ENCODE measurements around the gene SLC19A1.

Gene SLC19A1

DNA sequence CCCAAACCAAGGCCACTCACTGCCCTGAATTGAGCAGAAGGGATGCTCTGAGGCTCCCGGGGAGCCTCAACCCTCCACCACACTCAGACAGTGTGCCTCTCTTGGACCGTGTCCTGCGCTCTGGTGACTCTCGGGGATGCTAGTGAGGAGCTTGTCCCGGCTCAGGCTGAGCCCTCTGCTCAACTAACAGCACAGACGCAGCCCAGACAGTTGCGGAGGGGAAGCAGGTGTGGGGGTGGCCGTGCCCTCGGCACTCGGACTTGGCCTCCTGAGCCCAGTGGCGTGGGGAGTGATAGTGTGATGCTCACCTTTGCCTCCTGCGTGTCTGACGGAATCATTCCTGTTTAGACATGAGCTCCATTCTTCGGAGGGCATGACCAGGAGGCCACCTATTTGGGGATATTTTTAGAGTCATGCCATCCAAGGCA lies 15.4 kb upstream of the SLC19A1 start:
- DNase-seq: no peak

DNA sequence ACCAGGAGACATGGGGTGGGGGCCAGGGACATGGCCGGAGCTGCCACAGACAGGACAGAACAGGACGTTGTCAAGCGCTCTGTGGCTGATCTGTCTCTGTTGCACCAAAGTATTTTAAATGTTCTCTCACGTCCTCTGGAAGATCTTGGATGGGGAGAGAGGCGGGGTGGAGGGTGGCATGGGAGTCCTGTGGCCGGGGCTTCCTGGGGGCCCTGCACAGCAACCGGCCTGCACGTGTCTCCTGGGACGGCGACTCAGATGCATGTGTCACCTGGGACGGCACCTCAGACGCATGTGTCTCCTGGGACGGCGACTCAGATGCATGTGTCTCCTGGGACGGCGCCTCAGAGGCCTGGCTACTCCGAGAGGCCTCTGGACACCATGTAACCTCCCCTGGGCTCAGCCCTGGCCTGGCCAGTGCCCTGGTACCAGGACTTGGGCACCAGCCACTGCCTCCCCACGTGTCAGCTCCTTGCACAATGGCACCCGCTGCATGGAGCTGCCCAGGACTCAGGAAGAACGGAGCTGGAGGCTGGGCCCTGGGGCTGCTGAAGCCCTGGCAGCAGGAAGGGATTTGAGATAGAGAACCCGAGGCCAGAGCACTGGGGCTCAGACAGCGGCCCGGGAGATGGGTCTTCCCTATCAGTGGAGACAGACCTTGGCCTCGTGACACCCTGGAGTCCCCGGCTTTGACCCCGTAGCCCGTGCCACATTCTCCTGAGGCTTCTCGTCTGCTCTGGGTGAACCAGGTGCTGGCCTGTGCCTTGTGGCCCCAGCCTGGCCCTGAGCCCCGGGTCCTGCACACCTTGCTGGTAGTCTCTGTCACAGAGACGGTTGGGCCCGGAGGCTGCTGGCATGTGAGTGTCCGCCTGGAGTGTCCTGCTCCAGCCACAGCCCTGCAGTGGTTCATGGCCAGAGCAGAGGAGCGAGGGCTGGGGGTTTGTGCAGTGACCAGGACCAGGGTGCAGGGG lies 14.7 kb upstream of the SLC19A1 start:
- DNase-seq: no peak

DNA sequence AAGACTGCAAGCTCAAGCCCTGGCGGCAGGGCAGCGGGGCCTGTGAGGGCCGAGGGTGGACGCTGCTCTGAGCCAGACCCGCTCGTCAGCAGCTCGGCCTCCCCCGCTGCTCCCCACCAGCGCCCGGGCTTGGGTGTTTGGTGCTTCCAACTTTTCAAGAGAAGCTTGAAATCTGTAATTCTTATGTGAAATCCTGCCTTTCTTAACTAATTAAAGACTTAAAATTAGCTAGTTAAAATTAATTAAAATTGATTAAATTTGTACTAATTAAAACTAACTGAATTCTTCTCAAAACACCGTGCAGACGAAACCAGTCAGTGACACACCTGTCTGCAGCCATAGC lies 14.0 kb upstream of the SLC19A1 start:
- DNase-seq: no peak

GRCh38 chr21:45555557-45556301 lies 13.5 kb upstream of the SLC19A1 start:
- peak; percentile 82 for DNase-seq

GRCh38 chr21:45555251-45555556 lies 13.0 kb upstream of the SLC19A1 start:
- DNase-seq: no peak

DNA sequence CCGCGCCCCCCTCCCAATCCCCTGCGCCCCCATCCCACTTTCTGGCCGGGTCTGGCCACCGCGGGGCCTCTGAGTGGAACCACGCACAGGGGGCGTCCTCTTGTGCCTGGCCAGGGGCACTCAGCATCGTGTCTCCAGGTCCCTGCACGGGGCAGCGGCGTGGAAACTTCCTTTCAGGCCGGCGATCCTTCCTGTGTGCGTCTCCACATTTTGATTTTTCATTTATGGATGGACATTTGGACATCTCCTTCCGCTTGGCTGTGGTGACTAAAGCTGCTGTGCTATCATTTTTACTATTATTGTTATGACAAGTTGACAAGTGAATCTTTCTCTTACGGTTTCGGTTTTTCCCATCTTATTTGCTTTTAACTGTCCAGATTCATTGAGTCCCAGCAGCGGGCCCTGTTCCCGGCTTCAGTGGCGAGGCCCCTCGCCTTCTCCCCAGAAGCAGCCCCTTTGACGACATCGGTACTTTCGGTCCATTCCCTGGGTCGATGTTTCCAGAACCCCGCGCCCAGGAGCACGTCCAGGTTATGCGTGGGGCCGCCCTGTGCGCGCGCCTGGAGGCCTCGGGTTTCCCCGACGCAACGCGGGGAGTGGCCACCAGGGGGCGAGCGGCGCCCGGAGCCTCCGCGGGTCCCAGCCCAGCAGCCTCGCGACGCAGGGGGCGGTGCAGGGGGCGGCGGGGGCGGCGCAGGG lies 12.4 kb upstream of the SLC19A1 start:
- DNase-seq: peak; percentile 51

GRCh38 chr21:45552696-45553391 lies 10.6 kb upstream of the SLC19A1 start:
- no peak for DNase-seq

DNA sequence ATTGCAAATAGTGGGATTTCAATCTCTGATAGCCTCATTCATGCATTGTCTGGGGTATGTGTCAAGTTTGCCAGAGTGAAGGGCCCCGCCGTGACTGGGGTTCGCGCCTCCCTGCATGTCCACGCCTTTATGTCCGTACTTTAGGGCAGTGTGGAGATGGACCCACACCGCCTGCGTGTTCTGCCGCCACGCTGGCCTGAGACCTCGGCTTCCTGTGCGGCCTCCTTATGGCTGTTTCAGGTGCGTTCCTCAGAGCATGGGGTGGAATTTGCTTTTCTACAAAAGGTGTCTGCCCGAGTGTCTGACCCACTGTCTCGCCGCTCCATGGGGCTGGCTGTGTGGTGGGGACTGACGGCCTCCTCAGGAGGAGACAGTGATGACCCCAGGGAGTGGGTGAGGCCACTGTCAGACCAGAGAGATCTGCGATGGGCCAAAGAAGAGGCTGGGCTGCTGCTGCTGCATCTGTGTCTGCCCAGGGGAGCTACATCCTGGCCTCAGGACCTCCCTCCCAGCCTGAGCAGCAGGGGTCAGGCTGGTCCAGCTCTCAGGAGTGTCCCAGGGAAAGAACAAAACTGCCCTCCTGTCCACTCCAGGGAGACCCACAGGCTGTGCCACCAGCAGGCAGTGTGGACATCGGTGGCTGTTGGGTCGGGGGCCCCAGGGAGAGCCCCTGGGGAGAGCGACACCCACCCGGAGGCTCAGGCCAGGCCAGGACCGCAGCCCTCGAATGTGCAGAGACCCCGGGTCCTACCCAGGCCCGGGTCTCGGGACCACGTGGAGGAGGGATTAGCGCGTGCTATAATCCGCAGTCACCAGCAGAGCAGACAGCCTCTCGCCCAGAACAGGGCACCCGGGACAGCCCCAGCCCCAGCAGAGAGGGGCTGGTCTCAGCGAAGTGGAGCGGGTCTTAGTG lies 9.8 kb upstream of the SLC19A1 start:
- DNase-seq: no peak

DNA sequence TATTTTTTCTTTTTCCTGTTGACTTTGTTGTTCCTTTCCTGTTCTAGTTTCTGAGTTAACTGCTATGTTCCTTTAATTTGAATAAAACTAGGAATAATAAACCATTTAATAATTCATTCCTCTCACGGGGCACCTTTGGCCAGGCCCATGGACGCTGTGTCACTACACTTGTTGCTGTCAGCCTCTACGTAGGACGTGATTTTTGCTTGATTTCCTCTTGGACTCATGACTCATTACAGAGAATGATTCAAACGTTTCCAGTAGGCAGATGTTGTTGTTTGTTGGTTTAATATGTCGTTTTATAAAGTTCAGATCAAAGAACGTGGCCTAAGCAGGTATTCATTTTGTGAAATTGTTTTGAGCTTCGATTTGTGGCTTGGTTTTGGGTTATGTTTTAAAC lies 9.1 kb upstream of the SLC19A1 start:
- DNase-seq: no peak

DNA sequence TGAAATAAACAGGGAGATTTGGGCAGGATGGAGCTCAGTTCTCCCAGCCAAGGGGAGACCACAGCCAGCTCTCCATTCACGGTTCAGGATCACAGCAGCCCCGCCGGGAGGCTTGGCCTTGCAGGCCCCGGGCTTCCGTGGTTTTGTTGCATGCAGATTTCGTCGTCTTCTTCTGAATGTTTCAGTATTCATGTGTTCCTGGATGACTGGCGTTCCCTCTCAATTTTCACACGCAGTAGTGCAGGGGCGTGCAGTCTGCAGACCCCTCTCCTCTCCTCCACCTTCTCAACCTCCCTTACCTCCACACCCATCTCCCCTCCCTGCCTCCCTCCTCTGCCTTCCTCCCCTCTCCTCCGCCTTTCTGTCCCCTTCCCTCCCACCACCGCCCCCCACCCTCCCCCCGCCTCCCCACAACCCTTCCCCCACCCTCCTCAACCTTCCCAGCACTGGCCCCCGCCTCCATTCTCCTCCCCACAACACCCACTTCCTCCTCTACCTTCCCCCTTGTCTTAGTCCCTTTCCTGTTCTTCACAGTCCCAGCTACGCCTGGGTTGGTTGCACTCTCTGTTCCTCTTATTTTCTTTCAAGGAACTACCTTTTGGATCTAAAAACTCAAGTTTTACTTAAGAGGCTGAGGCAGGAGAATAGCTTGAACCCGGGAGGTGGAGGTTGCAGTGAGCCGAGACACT lies 8.4 kb upstream of the SLC19A1 start:
- no peak for DNase-seq

GRCh38 chr21:45549626-45550463 lies 7.6 kb upstream of the SLC19A1 start:
- DNase-seq: no peak

DNA sequence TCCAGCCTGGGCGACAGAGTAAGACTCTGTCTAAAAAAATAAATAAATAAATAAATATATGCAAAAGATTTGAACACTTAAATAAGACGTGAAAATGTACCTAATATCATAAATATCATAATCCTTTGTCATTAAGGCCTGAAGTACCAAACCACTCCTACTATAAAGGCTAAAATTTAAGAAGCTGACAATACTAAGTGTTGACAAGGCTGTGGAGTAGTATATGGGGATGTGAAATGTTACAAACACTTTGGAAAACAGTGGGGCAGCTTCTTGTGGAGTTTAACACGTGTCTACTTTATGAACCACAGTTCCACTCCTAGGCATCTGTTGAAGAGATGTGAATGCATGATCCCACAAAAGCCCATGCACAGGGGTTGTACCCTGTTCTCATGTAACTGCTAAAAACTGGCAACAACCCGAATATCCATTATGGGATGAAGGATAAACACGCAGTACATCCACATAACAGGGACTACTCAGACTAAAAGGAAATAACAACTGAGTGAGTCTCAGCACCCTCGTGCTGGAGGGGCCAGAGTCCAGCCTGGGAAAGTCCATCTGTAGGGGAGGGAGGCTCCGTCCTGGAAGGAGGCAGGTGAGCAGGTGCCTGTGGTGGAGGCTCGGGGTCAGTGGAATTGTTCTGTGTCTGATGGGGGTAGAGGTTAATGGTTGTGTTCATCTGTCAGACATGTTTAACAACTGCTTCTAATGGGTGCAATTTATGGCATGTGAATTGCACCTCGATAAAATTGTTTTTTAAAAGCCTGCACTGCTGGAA lies 6.7 kb upstream of the SLC19A1 start:
- peak; percentile 11 for DNase-seq

- DNase-seq: no peak
Observed at GRCh38 chr21:45547545-45547900, 5.3 kb upstream of the SLC19A1 start.

- DNase-seq: no peak
Observed at GRCh38 chr21:45546636-45547544, 4.7 kb upstream of the SLC19A1 start.

DNA sequence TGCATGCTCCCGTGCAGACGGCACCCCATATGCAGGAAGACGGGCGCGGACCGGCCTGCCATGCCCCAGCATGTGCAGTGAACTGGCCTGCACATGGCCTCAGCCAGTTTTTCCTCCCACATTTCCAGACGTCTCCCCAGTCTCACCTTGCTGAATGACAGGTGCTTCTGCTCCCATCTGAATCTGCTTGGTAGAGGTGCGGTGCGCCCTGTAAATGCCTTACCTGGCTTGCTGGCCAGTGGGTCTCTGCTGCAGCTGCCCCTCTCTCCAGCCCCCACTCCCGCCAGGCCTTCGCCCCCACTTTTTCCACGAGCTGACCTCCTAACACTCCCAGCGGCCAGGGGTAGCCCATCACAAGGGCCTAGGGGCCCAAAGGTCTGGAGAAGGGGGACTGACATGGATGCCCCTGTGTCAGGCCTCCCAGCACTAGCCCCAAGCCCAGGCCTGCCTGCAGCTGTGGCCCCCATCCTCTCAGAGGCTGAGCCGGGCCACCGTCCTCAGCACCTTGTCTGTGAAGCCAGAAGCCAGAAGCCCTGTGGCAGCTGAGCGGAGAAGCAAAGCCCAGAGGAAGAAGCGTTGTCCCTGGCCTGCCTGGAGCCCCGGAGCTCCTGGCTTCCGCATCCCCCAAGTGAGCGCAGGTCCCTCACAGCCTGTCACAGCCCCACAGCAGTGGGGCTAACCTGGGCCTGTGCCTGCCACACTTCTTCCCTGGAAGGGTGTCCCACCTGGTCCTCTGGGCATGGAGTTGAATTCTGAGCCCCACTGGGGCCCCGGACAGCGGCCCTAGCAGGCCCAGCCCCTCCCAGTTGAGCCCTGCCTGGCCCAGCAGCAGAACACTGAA lies 3.7 kb upstream of the SLC19A1 start:
- DNase-seq: no peak

DNA sequence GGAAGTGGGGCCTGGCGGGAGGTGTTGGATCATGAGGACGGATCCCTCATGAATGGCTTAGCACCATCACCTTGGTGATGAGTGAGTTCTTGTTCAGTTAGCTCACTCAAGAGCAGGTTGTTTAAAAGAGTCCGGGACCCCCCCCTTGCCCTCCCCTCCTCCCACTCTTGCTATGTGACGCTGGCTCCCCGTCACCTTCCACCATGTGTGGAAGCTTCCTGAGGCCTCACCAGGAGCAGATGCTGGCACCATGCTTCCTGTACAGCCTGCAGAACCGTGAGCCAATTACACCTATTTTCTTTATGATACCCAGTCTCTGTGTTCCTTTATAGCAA lies 3.0 kb upstream of the SLC19A1 start:
- no peak for DNase-seq

- DNase-seq: no peak
Observed at GRCh38 chr21:45544449-45545235, 2.4 kb upstream of the SLC19A1 start.

All from NCI-H2227 treated with DMSO at 0.1 percent for 48 hours (cell line).